Spinal cord (tissue), 10 donors: ENCODE data around the gene FCHO2. TPM values are rescaled to one million over a fixed set of nuclear protein-coding genes. Genes with fewer than 3 reads are reported as not detected.
A peak's percentile ranks its signal among the peaks of the same experiment; 100 is the strongest.
"Not testable (repeated sequence)": the region's sequence is repeated elsewhere in the genome, so short reads cannot be mapped to it uniquely, and the experiment has no call there.

Source experiments
- DNase-seq, 6 donors: peaks; one replicate each; pipeline versions ENCODE4 v3.0.0 to v3.0.0-alpha.2; 2013 to 2015; ENCODE audit warnings: low spot score in 6 of 6, low read depth in 4 of 6
- H3K27ac ChIP-seq: one replicate; pipeline ENCODE4 v1.5.1; 2013; ENCODE audit warnings: low read depth, low read length, control low read depth
- H3K27me3 ChIP-seq: one replicate; pipeline ENCODE4 v1.6.1; 2013; ENCODE audit warnings: low read length; ENCODE audit not compliant: control insufficient read depth, insufficient read depth
- H3K36me3 ChIP-seq: one replicate; pipeline ENCODE4 v1.6.1; 2013; ENCODE audit warnings: low read length; ENCODE audit not compliant: control insufficient read depth, insufficient read depth
- H3K4me1 ChIP-seq: one replicate; pipeline ENCODE4 v1.6.1; 2013; ENCODE audit warnings: low read length; ENCODE audit not compliant: control insufficient read depth, insufficient read depth
- H3K4me3 ChIP-seq: one replicate; pipeline ENCODE4 v1.5.1; 2013; ENCODE audit warnings: low read depth, low read length, control low read depth
- H3K9me3 ChIP-seq: one replicate; pipeline ENCODE4 v1.6.1; 2013; ENCODE audit warnings: low read length; ENCODE audit not compliant: control insufficient read depth, insufficient read depth
- WGBS: methylation state at CpG from one replicate; pipeline ENCODE4 v1.1.5; 2013; ENCODE audit warnings: missing lambda C conversion rate; ENCODE audit not compliant: insufficient coverage; 5-methylcytosine and 5-hydroxymethylcytosine counted together
- polyA plus RNA-seq, 2 donors: library from polyadenylated mRNA; unstranded; fragments of 120-200 nt; gene quantifications; one replicate each; pipeline ENCODE4 v1.2.1, GENCODE V29; 2013; ENCODE audit not compliant: insufficient read length in 2 of 2
- total RNA-seq, 2 donors: library from RNA; depleted of rRNA in 1 of 2; stranded (reverse); fragments of 120-200 nt in 1 of 2; fragments of >200 nt in 1 of 2; gene quantifications; one replicate each; pipeline versions ENCODE4 v1.2.3 to v1.2.4, GENCODE V29; 2013 to 2014
- donor health status: healthy.

Gene FCHO2
- total and polyA plus RNA-seq, 4 donors, result 15.5 to 36.4 (median 24.6) TPM

GRCh38 chr5:72954389-72954788, 1.5 kb upstream of the FCHO2 start:
- DNase-seq, result no peak
- Histone ChIP-seq H3K4me1 (peaks cover 7% of the 10 kb centered on the region), H3K27me3 (no peaks in the 10 kb centered on the region), H3K4me3 (peak overlapping the region; percentile 62), H3K9me3 (no peaks in the 10 kb centered on the region), H3K36me3 (no peaks in the 10 kb centered on the region), H3K27ac (no peak overlapping the region)
- WGBS, result 67% methylated on average over 1 of the region's 7 CpGs

- peak overlapping the region; percentile 62 for H3K4me3 ChIP-seq
- WGBS, result 2% methylated on average over 31 of the region's 33 CpGs
- no peaks in the 10 kb centered on the region for H3K27me3 ChIP-seq
- H3K27ac ChIP-seq, result peak overlapping the region; percentile 93
- H3K36me3 ChIP-seq, result no peaks in the 10 kb centered on the region
- H3K9me3 ChIP-seq, result no peaks in the 10 kb centered on the region
- DNase-seq, result no peak
- H3K4me1 ChIP-seq, result peaks cover 7% of the 10 kb centered on the region
Observed at GRCh38 chr5:72955143-72955767, 586 bp upstream of the FCHO2 start.

- Histone ChIP-seq H3K4me1 (peaks cover 7% of the 10 kb centered on the region), H3K27me3 (no peaks in the 10 kb centered on the region), H3K36me3 (no peaks in the 10 kb centered on the region), H3K4me3 (peak overlapping the region; percentile 71), H3K9me3 (no peaks in the 10 kb centered on the region), H3K27ac (peak overlapping the region; percentile 93)
- 0% methylated on average over 40 of the region's 51 CpGs for WGBS
- DNase-seq, result peak in 5 of 6 donors; percentile 19 to 79 (median 39)
Observed at GRCh38 chr5:72956324-72957140, 691 bp downstream of the FCHO2 start.

GRCh38 chr5:72957337-72957736, 1.5 kb downstream of the FCHO2 start:
- Histone ChIP-seq H3K9me3 (no peaks in the 10 kb centered on the region), H3K4me1 (peaks cover 7% of the 10 kb centered on the region), H3K27me3 (no peaks in the 10 kb centered on the region), H3K27ac (peak overlapping the region; percentile 93), H3K36me3 (no peaks in the 10 kb centered on the region), H3K4me3 (peak overlapping the region; percentile 71)
- no peak for DNase-seq
- WGBS, result no CpG with 5 or more reads among the region's 1 CpG

GRCh38 chr5:72959257-72959656, 3.4 kb downstream of the FCHO2 start:
- Histone ChIP-seq H3K27ac (no peak overlapping the region), H3K27me3 (no peaks in the 10 kb centered on the region), H3K4me3 (no peak overlapping the region), H3K36me3 (no peaks in the 10 kb centered on the region), H3K9me3 (no peaks in the 10 kb centered on the region), H3K4me1 (peaks cover 7% of the 10 kb centered on the region)
- no CpG with 5 or more reads among the region's 1 CpG for WGBS
- DNase-seq, result no peak

GRCh38 chr5:72974481-72974880, 18.6 kb downstream of the FCHO2 start:
- not testable (repeated sequence) for DNase-seq, H3K4me3 ChIP-seq, H3K36me3 ChIP-seq, H3K9me3 ChIP-seq, H3K27ac ChIP-seq, H3K27me3 ChIP-seq, H3K4me1 ChIP-seq
- WGBS, result no CpG with 5 or more reads among the region's 5 CpGs

GRCh38 chr5:72976810-72977209, 21.0 kb downstream of the FCHO2 start:
- 60% methylated on average over 1 of the region's 1 CpG for WGBS
- H3K4me3 ChIP-seq, H3K27ac ChIP-seq, H3K36me3 ChIP-seq, DNase-seq, H3K27me3 ChIP-seq, H3K9me3 ChIP-seq, H3K4me1 ChIP-seq: not testable (repeated sequence)

- H3K27ac ChIP-seq, result no peak overlapping the region
- no peaks in the 10 kb centered on the region for H3K27me3 ChIP-seq
- no peak for DNase-seq
- no peaks in the 10 kb centered on the region for H3K4me1 ChIP-seq
- H3K36me3 ChIP-seq, result peaks cover 6% of the 10 kb centered on the region
- H3K9me3 ChIP-seq, result no peaks in the 10 kb centered on the region
- H3K4me3 ChIP-seq, result no peak overlapping the region
- WGBS, result no CpG with 5 or more reads among the region's 1 CpG
Observed at GRCh38 chr5:72985719-72986118, 29.9 kb downstream of the FCHO2 start.

GRCh38 chr5:72988769-72989168, 32.9 kb downstream of the FCHO2 start:
- Histone ChIP-seq H3K4me3 (no peak overlapping the region), H3K27ac (no peak overlapping the region), H3K9me3 (no peaks in the 10 kb centered on the region), H3K36me3 (peaks cover 5% of the 10 kb centered on the region), H3K27me3 (no peaks in the 10 kb centered on the region), H3K4me1 (no peaks in the 10 kb centered on the region)
- DNase-seq, result no peak
- no CpG with 5 or more reads among the region's 1 CpG for WGBS

GRCh38 chr5:72991394-72991793, 35.6 kb downstream of the FCHO2 start:
- Histone ChIP-seq H3K4me1 (no peaks in the 10 kb centered on the region), H3K27me3 (no peaks in the 10 kb centered on the region), H3K36me3 (peaks cover 3% of the 10 kb centered on the region), H3K4me3 (no peak overlapping the region), H3K27ac (no peak overlapping the region), H3K9me3 (no peaks in the 10 kb centered on the region)
- no peak for DNase-seq
